MM.1S (cell line): Measurements from ENCODE around the gene LBR.

Experiments
- DNase-seq: peaks from one replicate; pipeline ENCODE4 v3.0.0-alpha.2; 2015
- H2AFZ ChIP-seq: fragments of 300-600 bp; sonication (generic); 2 replicates; pipeline ENCODE4 v1.6.0; 2016; ENCODE audit warnings: antibody characterized with exemption, low read length
- H3F3A ChIP-seq: fragments of 300-600 bp; sonication (generic); 2 replicates; pipeline ENCODE4 v1.6.1; 2016; ENCODE audit warnings: mild to moderate bottlenecking, antibody characterized with exemption, low read length, moderate library complexity, mixed read lengths; ENCODE audit not compliant: insufficient read depth
- H3K27ac ChIP-seq: fragments of 300-600 bp; sonication (generic); 2 replicates; pipeline ENCODE4 v1.5.1; 2016; ENCODE audit warnings: mild to moderate bottlenecking, low read length
- H3K27me3 ChIP-seq: fragments of 300-600 bp; sonication (generic); replicated peaks from 2 replicates; pipeline ENCODE4 v1.6.0; 2016; ENCODE audit warnings: low read length; ENCODE audit not compliant: insufficient read depth
- H3K36me3 ChIP-seq: fragments of 300-600 bp; sonication (generic); replicated peaks from 2 replicates; pipeline ENCODE4 v1.6.1; 2016; ENCODE audit warnings: mild to moderate bottlenecking, low read length, mixed read lengths; ENCODE audit not compliant: insufficient read depth
- H3K4me1 ChIP-seq: fragments of 300-600 bp; sonication (generic); 2 replicates; pipeline ENCODE4 v1.6.1; 2016; ENCODE audit warnings: low read length, mixed read lengths
- H3K4me2 ChIP-seq: fragments of 300-600 bp; sonication (generic); 2 replicates; pipeline ENCODE4 v1.6.0; 2016; ENCODE audit warnings: low read depth, low read length
- H3K4me3 ChIP-seq: fragments of 300-600 bp; sonication (generic); 2 replicates; pipeline ENCODE4 v1.5.1; 2016; ENCODE audit warnings: low read length, mixed read lengths
- H3K79me2 ChIP-seq: fragments of 300-600 bp; sonication (generic); 2 replicates; pipeline ENCODE4 v1.6.1; 2016; ENCODE audit warnings: mixed run types, low read length, mixed read lengths
- H3K9ac ChIP-seq: fragments of 300-600 bp; sonication (generic); 2 replicates; pipeline ENCODE4 v1.6.1; 2016; ENCODE audit warnings: low read length, mixed read lengths
- H3K9me2 ChIP-seq: fragments of 300-600 bp; sonication (generic); replicated peaks from 2 replicates; pipeline ENCODE4 v1.6.1; 2016; ENCODE audit warnings: mild to moderate bottlenecking, low read length, mixed read lengths; ENCODE audit not compliant: insufficient read depth
- H3K9me3 ChIP-seq: fragments of 300-600 bp; sonication (generic); replicated peaks from 2 replicates; pipeline ENCODE4 v1.6.1; 2016; ENCODE audit warnings: mild to moderate bottlenecking, low read length, mixed read lengths; ENCODE audit not compliant: insufficient read depth
- H4K20me1 ChIP-seq: fragments of 300-600 bp; sonication (generic); 2 replicates; pipeline ENCODE4 v1.6.1; 2016; ENCODE audit warnings: mild to moderate bottlenecking, low read length, moderate library complexity, mixed read lengths; ENCODE audit not compliant: insufficient read depth
- CTCF ChIP-seq: fragments of 300-600 bp; sonication (generic); IDR thresholded peaks from 2 replicates; pipeline ENCODE4 v1.5.1; 2016; ENCODE audit warnings: antibody characterized with exemption, low read length, mixed read lengths
- EZH2 ChIP-seq: fragments of 300-600 bp; sonication (generic); optimal IDR thresholded peaks from 2 replicates; pipeline ENCODE3; 2017; ENCODE audit warnings: low read depth, mild to moderate bottlenecking, antibody characterized with exemption, low read length, mixed read lengths
- EZH2phosphoT487 ChIP-seq: fragments of 300-600 bp; sonication (generic); IDR thresholded peaks from 2 replicates; pipeline ENCODE4 v1.6.1; 2018; ENCODE audit warnings: antibody characterized with exemption, low read length

The LBR gene

GRCh38 chr1:225450491-225451191 is 22.8 kb upstream of the LBR start:
- peaks cover 14% of the 10 kb centered on the region for H3K4me1 ChIP-seq
- no peaks in the 10 kb centered on the region for H3K9me2 ChIP-seq
- H3K4me3 ChIP-seq: no peak overlapping the region
- no peaks in the 10 kb centered on the region for H3K9me3 ChIP-seq
- H3K36me3 ChIP-seq: no peaks in the 10 kb centered on the region
- peaks cover 7% of the 10 kb centered on the region; the same call in 1 of the 2 replicates for H3F3A ChIP-seq
- no peak overlapping the region for H3K9ac ChIP-seq
- no peak overlapping the region for H2AFZ ChIP-seq
- no peaks in the 10 kb centered on the region for H3K79me2 ChIP-seq
- H4K20me1 ChIP-seq: no peaks in the 10 kb centered on the region
- DNase-seq: no peak
- H3K4me2 ChIP-seq: no peak overlapping the region
- no peak for TF ChIP-seq EZH2phosphoT487
- TF ChIP-seq EZH2: no peak
- TF ChIP-seq CTCF: no peak
- no peak overlapping the region for H3K27ac ChIP-seq
- H3K27me3 ChIP-seq: no peaks in the 10 kb centered on the region

- no peak overlapping the region for H3K4me2 ChIP-seq
- peaks cover 20% of the 10 kb centered on the region for H3K4me1 ChIP-seq
- H3F3A ChIP-seq: peaks cover 15% of the 10 kb centered on the region
- no peak overlapping the region for H3K27ac ChIP-seq
- no peaks in the 10 kb centered on the region for H3K79me2 ChIP-seq
- TF ChIP-seq CTCF (no peak), EZH2phosphoT487 (no peak), EZH2 (no peak)
- no peaks in the 10 kb centered on the region for H4K20me1 ChIP-seq
- no peaks in the 10 kb centered on the region for H3K27me3 ChIP-seq
- no peak overlapping the region for H3K4me3 ChIP-seq
- H2AFZ ChIP-seq: no peak overlapping the region
- no peaks in the 10 kb centered on the region for H3K36me3 ChIP-seq
- H3K9me3 ChIP-seq: no peaks in the 10 kb centered on the region
- no peak for DNase-seq
- H3K9ac ChIP-seq: no peak overlapping the region
- no peaks in the 10 kb centered on the region for H3K9me2 ChIP-seq
Measured at GRCh38 chr1:225449774-225450173, 21.9 kb upstream of the LBR start.

GRCh38 chr1:225449261-225449660 is 21.4 kb upstream of the LBR start:
- H3K27ac ChIP-seq: no peak overlapping the region
- peaks cover 23% of the 10 kb centered on the region for H3K4me1 ChIP-seq
- no peaks in the 10 kb centered on the region for H3K79me2 ChIP-seq
- H3K4me3 ChIP-seq: no peak overlapping the region
- TF ChIP-seq EZH2phosphoT487 (no peak), EZH2 (no peak), CTCF (no peak)
- H3K27me3 ChIP-seq: no peaks in the 10 kb centered on the region
- H3K9ac ChIP-seq: no peak overlapping the region
- no peak for DNase-seq
- H4K20me1 ChIP-seq: no peaks in the 10 kb centered on the region
- no peaks in the 10 kb centered on the region for H3K9me3 ChIP-seq
- H3K36me3 ChIP-seq: no peaks in the 10 kb centered on the region
- H3K9me2 ChIP-seq: no peaks in the 10 kb centered on the region
- H2AFZ ChIP-seq: no peak overlapping the region
- H3K4me2 ChIP-seq: no peak overlapping the region
- H3F3A ChIP-seq: peaks cover 19% of the 10 kb centered on the region
